HG02943 (cell line): ENCODE results near the gene EPHA10.
A peak's percentile ranks its signal among the peaks of the same experiment; 100 is the strongest.

ENCODE experiments used
- ATAC-seq: cut with Tn5 transposase; IDR thresholded peaks from one replicate; pipeline ENCODE4 v1.9.1; 2021; ENCODE audit warnings: mild to moderate bottlenecking, low read depth, moderate library complexity; ENCODE audit not compliant: unreplicated experiment

Gene EPHA10

GRCh38 chr1:37764888-37765441 lies at the start of gene EPHA10:
Gene EPHA10, minus strand, starts transcription at chr1:37765120. Its CDS starts 54 bp downstream, at chr1:37765066.
- no peak for ATAC-seq

GRCh38 chr1:37814252-37814651 lies 49.3 kb upstream of the EPHA10 start:
- ATAC-seq: no peak

- ATAC-seq: no peak
These were observed 48.7 kb upstream of the EPHA10 start for GRCh38 chr1:37813529-37814145.

- ATAC-seq: no peak
These were observed 46.2 kb upstream of the EPHA10 start for GRCh38 chr1:37811027-37811655.

- ATAC-seq: no peak
These were observed 45.0 kb upstream of the EPHA10 start for GRCh38 chr1:37809942-37810341.

- peak; percentile 21 for ATAC-seq
These were observed 43.7 kb upstream of the EPHA10 start for GRCh38 chr1:37808369-37809319.

GRCh38 chr1:37807555-37808368 lies 42.8 kb upstream of the EPHA10 start, which contains the start of the genes C1orf122 and YRDC:
Gene C1orf122, plus strand, starts transcription at chr1:37807790. Its CDS starts 615 bp downstream, at chr1:37808405.
Gene YRDC, minus strand, starts transcription at chr1:37808208. Its CDS starts 28 bp downstream, at chr1:37808180.
- peak; percentile 87 for ATAC-seq

GRCh38 chr1:37807220-37807554 lies 42.3 kb upstream of the EPHA10 start:
- no peak for ATAC-seq

GRCh38 chr1:37802439-37802838 lies 37.5 kb upstream of the EPHA10 start:
- no peak for ATAC-seq

GRCh38 chr1:37797750-37798345 lies 32.9 kb upstream of the EPHA10 start:
- no peak for ATAC-seq

- ATAC-seq: no peak
These were observed 30.6 kb upstream of the EPHA10 start for GRCh38 chr1:37795340-37796125.

GRCh38 chr1:37794372-37795339 lies 29.7 kb upstream of the EPHA10 start:
- ATAC-seq: no peak

GRCh38 chr1:37793773-37794371 lies 29.0 kb upstream of the EPHA10 start, which contains the start of gene MANEAL:
Gene MANEAL, plus strand, starts transcription at chr1:37793847. Its CDS starts 336 bp downstream, at chr1:37794183.
- ATAC-seq: no peak

GRCh38 chr1:37792943-37793686 lies 28.2 kb upstream of the EPHA10 start:
- no peak for ATAC-seq

- no peak for ATAC-seq
These were observed 17.6 kb upstream of the EPHA10 start for GRCh38 chr1:37782491-37782890.

GRCh38 chr1:37778654-37779053 lies 13.7 kb upstream of the EPHA10 start:
- no peak for ATAC-seq
